Measurements from ENCODE around the gene AFM. TPM values are rescaled to one million over a fixed set of nuclear protein-coding genes. Genes with fewer than 3 reads are reported as not detected.

AFM gene
- total and polyA plus RNA-seq, 2 of the 8 experiments (the other 6 are each of a cell fraction or from before 2014, with no cell fraction given) = not detected

GRCh38 chr4:73439445-73439844 lies 42.1 kb upstream of the AFM start:
- no peak for FAIRE-seq
- DNase-seq (ENCODE audit: low read depth in 1 of 2, low spot score in 2 of 2) = no peak
- ChIA-PET CTCF (ENCODE audit: partially characterized antibody) (interaction anchor here (1.5 to 1.9 kb wide), 2 partner anchors 11 to 61 kb away, joined by 3 to 10 read pairs; no protein-coding TSS in a partner anchor), POLR2A (ENCODE audit: partially characterized antibody) (no interaction called here)
- no peak overlapping the region for H3K56ac ChIP-seq (replicated peaks; ENCODE audit: insufficient read length, low read depth, low read length)
- no peak overlapping the region for H2BK20ac ChIP-seq (ENCODE audit: low read length)
- no peak overlapping the region for H2BK15ac ChIP-seq (ENCODE audit: low read length)
- no peaks in the 10 kb centered on the region for H4K20me1 ChIP-seq (replicated peaks in 1 of 2; ENCODE audit: control insufficient read depth in 1 of 2, insufficient read depth in 2 of 2, low read length in 2 of 2)
- H3K4ac ChIP-seq (replicated peaks; ENCODE audit: insufficient read length, low read depth, low read length) = no peak overlapping the region
- no peak overlapping the region for H3K4me3 ChIP-seq (ENCODE audit: extremely low read depth in 1 of 4, insufficient read depth in 2 of 4, low read depth in 3 of 4, low read length in 4 of 4)
- no peak overlapping the region for H4K8ac ChIP-seq (ENCODE audit: extremely low read depth, insufficient read depth, low read length)
- H3K23me2 ChIP-seq (ENCODE audit: low read depth, low read length) = no peaks in the 10 kb centered on the region
- no peak overlapping the region for H3K9ac ChIP-seq (replicated peaks in 1 of 4; ENCODE audit: extremely low read depth in 1 of 4, low read depth in 3 of 4, low read length in 3 of 4)
- H3K79me1 ChIP-seq (ENCODE audit: low read depth, low read length) = no peaks in the 10 kb centered on the region
- no peaks in the 10 kb centered on the region for H3K9me3 ChIP-seq (ENCODE audit: insufficient read depth in 2 of 2, low read depth in 1 of 2, low read length in 1 of 2)
- no peak overlapping the region for H2AK5ac ChIP-seq (ENCODE audit: low read depth, low read length)
- H3K27me3 ChIP-seq (replicated peaks in 1 of 4; ENCODE audit: control insufficient read depth in 3 of 4, extremely low read depth in 1 of 4, insufficient read depth in 3 of 4, low read length in 3 of 4) = no peaks in the 10 kb centered on the region
- H2BK120ac ChIP-seq (replicated peaks; ENCODE audit: low read depth, low read length) = no peak overlapping the region
- no peak overlapping the region for H4K91ac ChIP-seq (replicated peaks; ENCODE audit: insufficient read length, low read length)
- H2BK5ac ChIP-seq (ENCODE audit: low read depth, low read length) = no peak overlapping the region
- H3K27ac ChIP-seq (ENCODE audit: low read depth, low read length) = no peak overlapping the region
- no peak overlapping the region for H2BK12ac ChIP-seq (ENCODE audit: low read depth, low read length)
- no peaks in the 10 kb centered on the region for H3K79me2 ChIP-seq (ENCODE audit: control insufficient read depth in 1 of 2, insufficient read depth in 2 of 2, low read length in 2 of 2)
- H3K4me2 ChIP-seq (ENCODE audit: insufficient read depth in 1 of 2, low read depth in 2 of 2, low read length in 2 of 2) = no peak overlapping the region
- no peaks in the 10 kb centered on the region for H3K36me3 ChIP-seq (ENCODE audit: control insufficient read depth in 2 of 4, insufficient read depth in 4 of 4, low read length in 3 of 4)
- 91% methylated on average over 2 of the region's 2 CpGs; no CpG with 5 or more reads in 1 of the 2 experiments for WGBS, 2 experiments (ENCODE audit: extremely low coverage in 1 of 2, insufficient coverage in 1 of 2, insufficient read length in 1 of 2, insufficient replicate concordance in 2 of 2, low coverage in 1 of 2, low lambda C conversion rate in 2 of 2, missing lambda C conversion rate in 1 of 2)
- H3K14ac ChIP-seq (ENCODE audit: insufficient read length) = no peak overlapping the region
- no peak overlapping the region for H3K18ac ChIP-seq (ENCODE audit: extremely low read depth, low read length)
- no peak overlapping the region for H3K23ac ChIP-seq (ENCODE audit: insufficient read length)
- no peaks in the 10 kb centered on the region for H3K4me1 ChIP-seq (replicated peaks in 1 of 4; ENCODE audit: control insufficient read depth in 3 of 4, insufficient read depth in 4 of 4, low read length in 3 of 4)
- H2AFZ ChIP-seq (ENCODE audit: low read length) = no peak overlapping the region
- no peak overlapping the region for H4K5ac ChIP-seq (ENCODE audit: insufficient read length, low read depth, low read length)
- TF ChIP-seq E2F6 (IDR thresholded peaks at IDR 0.05) (no peak), BACH1 (IDR thresholded peaks at IDR 0.05; ENCODE audit: low read length) (no peak), SIN3A (conservative IDR thresholded peaks at IDR 0.05 in 1 of 2, IDR thresholded peaks at IDR 0.05 in 1 of 2; ENCODE audit: low read depth in 1 of 2, low read length in 2 of 2) (no peak), KDM5A (IDR thresholded peaks at IDR 0.05; ENCODE audit: low read length) (no peak)
